B cell (primary cell): ENCODE data around the gene RORC. TPM values are rescaled to one million over a fixed set of nuclear protein-coding genes. Genes with fewer than 3 reads are reported as not detected.

Experiments
- ATAC-seq: fragments of 200-7000 bp; cut with Tn5 transposase; one replicate; pipeline ENCODE4 v1.10.0; 2021; ENCODE audit warnings: low read depth, mild to moderate bottlenecking, moderate number of reproducible peaks, moderate library complexity
- CTCF ChIA-PET: fragments of 350-600 bp; sonication (Branson Sonifier 250); formaldehyde crosslinking; loops from one replicate; lab custom pipeline; 2021; ENCODE audit warnings: antibody characterized with exemption, inconsistent platforms; lab: Charles Lee
- POLR2A ChIA-PET: fragments of 350-600 bp; sonication (Branson Sonifier 250); formaldehyde crosslinking; loops from one replicate; lab custom pipeline; 2021; ENCODE audit warnings: antibody characterized with exemption; lab: Charles Lee
- DNase-seq: peaks from one replicate; pipeline ENCODE4 v3.0.0; 2013
- H2AFZ ChIP-seq: 2 replicates; pipeline ENCODE4 v1.6.1; 2012; ENCODE audit warnings: mild to moderate bottlenecking, low read depth, low read length; ENCODE audit not compliant: insufficient read depth, poor library complexity, severe bottlenecking
- H3K27ac ChIP-seq, 2 donors: 1 replicate in 1 of 2; 2 replicates in 1 of 2; pipeline ENCODE4 v1.5.1; 2012 to 2013; ENCODE audit warnings: low read length in 2 of 2, mild to moderate bottlenecking in 2 of 2, moderate library complexity in 1 of 2
- H3K27me3 ChIP-seq, 4 experiments: fragments of 200-600 bp in 1 of 4; sonication (generic) in 1 of 4; replicated peaks in 1 of 4; 1 replicate in 2 of 4; 2 replicates in 2 of 4; pipeline versions ENCODE4 v1.6.1 to v1.7.0; 2013 to 2016; ENCODE audit warnings: low read length in 3 of 4, mild to moderate bottlenecking in 2 of 4, mixed read lengths in 1 of 4, moderate library complexity in 1 of 4; ENCODE audit not compliant: insufficient read depth in 4 of 4, control insufficient read depth in 3 of 4; ENCODE audit errors: control extremely low read depth in 1 of 4
- H3K36me3 ChIP-seq, 2 experiments: replicated peaks in 1 of 2; 1 replicate in 1 of 2; 2 replicates in 1 of 2; pipeline versions ENCODE4 v1.6.1 to v1.7.1; 2013; ENCODE audit warnings: low read length in 1 of 2; ENCODE audit not compliant: insufficient read depth in 2 of 2, control insufficient read depth in 1 of 2; ENCODE audit errors: control extremely low read depth in 1 of 2, extremely low read depth in 1 of 2
- H3K4me1 ChIP-seq, 2 donors: fragments of 200-600 bp in 1 of 2; sonication (generic) in 1 of 2; 1 replicate in 1 of 2; 2 replicates in 1 of 2; pipeline versions ENCODE4 v1.5.1 to v1.6.1; 2013 to 2017; ENCODE audit warnings: low read length in 2 of 2; ENCODE audit not compliant: control insufficient read depth in 2 of 2, insufficient read depth in 2 of 2
- H3K4me2 ChIP-seq: replicated peaks from 2 replicates; pipeline ENCODE3; 2012; ENCODE audit warnings: mild to moderate bottlenecking, low read depth, low read length; ENCODE audit not compliant: poor library complexity, severe bottlenecking
- H3K4me3 ChIP-seq, 5 experiments: fragments of 200-600 bp in 1 of 5; sonication (generic) in 1 of 5; 1 replicate in 3 of 5; 2 replicates in 2 of 5; pipeline versions ENCODE4 v1.5.1 to v1.7.0; 2011 to 2016; ENCODE audit warnings: low read length in 4 of 5, mild to moderate bottlenecking in 4 of 5, low read depth in 2 of 5, control low read depth in 1 of 5, moderate library complexity in 1 of 5; ENCODE audit not compliant: insufficient read depth in 1 of 5; ENCODE audit errors: control extremely low read depth in 1 of 5, extremely low read depth in 1 of 5
- H3K79me2 ChIP-seq: fragments of 200-600 bp; sonication (generic); one replicate; pipeline ENCODE4 v1.6.0; 2016; ENCODE audit warnings: low read length; ENCODE audit not compliant: control insufficient read depth, insufficient read depth
- H3K9ac ChIP-seq: fragments of 200-600 bp; sonication (generic); 2 replicates; pipeline ENCODE4 v1.6.1; 2017; ENCODE audit warnings: mild to moderate bottlenecking, low read length, moderate library complexity
- H3K9me3 ChIP-seq, 3 donors: one replicate each; pipeline versions ENCODE4 v1.6.1 to v1.7.1; 2013; ENCODE audit warnings: low read length in 2 of 3; ENCODE audit not compliant: control insufficient read depth in 2 of 3, insufficient read depth in 1 of 3; ENCODE audit errors: control extremely low read depth in 1 of 3
- H4K20me1 ChIP-seq: 2 replicates; pipeline ENCODE4 v1.6.0; 2012; ENCODE audit warnings: mild to moderate bottlenecking, low read length; ENCODE audit not compliant: insufficient read depth, control insufficient read depth, poor library complexity, severe bottlenecking
- H3K27ac Mint-ChIP-seq: one replicate; pipeline ENCODE4 v1.8.0; 2021; ENCODE audit warnings: mixed read lengths
- H3K27me3 Mint-ChIP-seq: one replicate; pipeline ENCODE4 v1.8.0; 2021; ENCODE audit warnings: mixed read lengths
- H3K4me1 Mint-ChIP-seq: one replicate; pipeline ENCODE4 v1.8.0; 2021; ENCODE audit warnings: mixed read lengths
- H3K4me3 Mint-ChIP-seq: one replicate; pipeline ENCODE4 v1.8.0; 2021; ENCODE audit warnings: mixed read lengths
- H3K9me3 Mint-ChIP-seq: one replicate; pipeline ENCODE4 v1.8.0; 2022; ENCODE audit warnings: mixed read lengths; ENCODE audit not compliant: insufficient read depth
- EZH2 ChIP-seq: IDR thresholded peaks from 2 replicates; pipeline ENCODE4 v1.6.1; 2012; ENCODE audit warnings: borderline replicate concordance, low read depth, mild to moderate bottlenecking, moderate library complexity, low read length; ENCODE audit not compliant: insufficient read depth, poor library complexity, severe bottlenecking
- WGBS: methylation state at CpG from one replicate; pipeline ENCODE4 v1.1.5; 2013; ENCODE audit warnings: missing lambda C conversion rate; ENCODE audit not compliant: insufficient coverage; 5-methylcytosine and 5-hydroxymethylcytosine counted together
- intact Hi-C: fragments of 100-400 bp; cut with micrococcal nuclease; formaldehyde crosslinking; loops from one replicate; pipeline ENCODE4 v1.10.0; 2022
- polyA plus RNA-seq: library from polyadenylated mRNA; depleted of rRNA; stranded (reverse); fragments of >200 nt; gene quantifications from 2 replicates; pipeline ENCODE4 v1.2.3, GENCODE V29; 2012
- total RNA-seq, 2 donors: library from RNA; stranded (reverse); fragments of 120-200 nt in 1 of 2; gene quantifications; 1 replicate in 1 of 2; 2 replicates in 1 of 2; pipeline versions ENCODE4 v1.2.3 to v1.2.4, GENCODE V29; 2013 to 2022
- TF ChIP-seq, protein P1 (sequence below): fragments of 200-600 bp; IDR thresholded peaks from one replicate; pipeline ENCODE4 v1.8.0; 2022; ENCODE audit warnings: antibody characterized with exemption, mild to moderate bottlenecking

RORC gene
- total and polyA plus RNA-seq, 2 donors (not counting 1 experiment from before 2014, with no cell fraction given): 0.15 TPM; not detected in 1

DNA sequence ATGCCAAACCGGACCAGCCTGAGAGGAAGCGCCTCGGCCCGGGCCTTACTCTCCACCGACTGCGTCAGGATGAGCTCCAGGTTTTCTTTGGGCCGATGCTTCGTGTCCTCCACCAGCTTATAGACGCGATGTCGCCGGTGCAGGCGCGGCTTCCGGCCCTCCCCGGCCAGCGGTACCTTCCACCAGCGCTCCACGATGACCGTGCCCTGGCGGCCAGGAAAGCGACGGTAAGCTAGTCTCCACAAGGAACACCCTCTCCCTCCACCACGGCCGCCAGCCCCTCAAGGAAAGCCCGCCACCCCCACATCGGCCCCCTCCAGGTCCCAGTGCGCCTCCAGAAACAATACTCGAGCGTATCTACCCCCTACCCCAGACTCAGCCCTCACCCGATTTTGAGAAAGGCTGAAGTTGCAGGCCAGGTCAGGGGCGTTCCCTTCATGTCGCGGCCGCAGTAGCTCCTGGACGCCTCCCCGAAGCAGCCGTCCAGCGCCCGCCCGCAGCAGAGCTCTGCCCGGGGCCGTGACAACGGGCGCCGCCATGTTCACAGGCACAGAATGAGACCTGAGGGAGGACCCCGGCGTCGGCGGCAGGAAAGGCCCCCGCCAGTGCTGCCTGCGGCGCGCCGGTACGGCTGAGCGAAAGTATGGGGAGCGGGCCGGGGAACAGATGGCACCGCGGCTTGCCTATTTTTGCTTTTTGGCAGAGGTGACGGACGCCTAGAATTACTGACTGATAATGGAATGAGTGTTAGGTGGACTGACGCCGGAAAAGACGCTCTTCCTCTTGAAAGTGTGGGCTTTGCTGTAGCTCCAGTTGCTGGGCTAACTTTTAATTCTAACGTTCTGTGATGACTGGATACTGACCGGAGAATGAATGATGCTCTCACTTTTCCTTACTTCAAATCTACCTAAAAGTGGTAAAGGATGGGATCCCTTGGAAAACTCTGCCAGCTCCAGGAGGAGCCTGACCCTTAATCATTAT is 68.4 kb downstream of the RORC start, which contains the start of gene MRPL9:
Gene MRPL9 (minus strand): TSS at position 556 of the 981 bp plus-strand sequence. CDS start 17 bp downstream, at position 539.
- Histone ChIP-seq H3K9ac (peak within 1 kb of the TSS; percentile 84), H3K36me3 (peaks cover 0 to 29% of the 10 kb centered on the region in 2 experiments), H4K20me1 (no peaks in the 10 kb centered on the region), H3K9me3 (no peaks in the 10 kb centered on the region), H3K4me2 (peak within 1 kb of the TSS; percentile 81), H3K27ac (peak within 1 kb of the TSS; percentile 74 to 93), H3K79me2 (no peaks in the 10 kb centered on the region), H3K4me1 (peaks cover 14 to 15% of the 10 kb centered on the region in 2 donors), H3K27me3 (no peaks in the 10 kb centered on the region), H3K4me3 (peak within 1 kb of the TSS; percentile 60 to 85 (median 81)), H2AFZ (peak within 1 kb of the TSS; percentile 87)
- under 1% methylated on average over 66 of the region's 68 CpGs for WGBS
- Mint-ChIP-seq H3K27me3 (no peaks in the 10 kb centered on the region), H3K4me3 (peak within 1 kb of the TSS; percentile 88), H3K4me1 (peaks cover 21% of the 10 kb centered on the region), H3K9me3 (no peaks in the 10 kb centered on the region), H3K27ac (peak within 1 kb of the TSS; percentile 87)
- TF ChIP-seq, protein P1, sequence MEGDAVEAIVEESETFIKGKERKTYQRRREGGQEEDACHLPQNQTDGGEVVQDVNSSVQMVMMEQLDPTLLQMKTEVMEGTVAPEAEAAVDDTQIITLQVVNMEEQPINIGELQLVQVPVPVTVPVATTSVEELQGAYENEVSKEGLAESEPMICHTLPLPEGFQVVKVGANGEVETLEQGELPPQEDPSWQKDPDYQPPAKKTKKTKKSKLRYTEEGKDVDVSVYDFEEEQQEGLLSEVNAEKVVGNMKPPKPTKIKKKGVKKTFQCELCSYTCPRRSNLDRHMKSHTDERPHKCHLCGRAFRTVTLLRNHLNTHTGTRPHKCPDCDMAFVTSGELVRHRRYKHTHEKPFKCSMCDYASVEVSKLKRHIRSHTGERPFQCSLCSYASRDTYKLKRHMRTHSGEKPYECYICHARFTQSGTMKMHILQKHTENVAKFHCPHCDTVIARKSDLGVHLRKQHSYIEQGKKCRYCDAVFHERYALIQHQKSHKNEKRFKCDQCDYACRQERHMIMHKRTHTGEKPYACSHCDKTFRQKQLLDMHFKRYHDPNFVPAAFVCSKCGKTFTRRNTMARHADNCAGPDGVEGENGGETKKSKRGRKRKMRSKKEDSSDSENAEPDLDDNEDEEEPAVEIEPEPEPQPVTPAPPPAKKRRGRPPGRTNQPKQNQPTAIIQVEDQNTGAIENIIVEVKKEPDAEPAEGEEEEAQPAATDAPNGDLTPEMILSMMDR: no peak
- TF ChIP-seq EZH2: no peak
- ATAC-seq: peak; percentile 99
- intact Hi-C loops: loop anchor here (1.0 to 2.0 kb wide), 2 partner anchors 27 to 42 kb away; partner anchors contain the start of genes RIIAD1 and TDRKH
- ChIA-PET CTCF (interaction anchor here (0.6 to 2.3 kb wide), 8 partner anchors 25 to 238 kb away, joined by 3 to 11 read pairs (median 3); partner anchors contain the start of gene TDRKH), POLR2A (interaction anchor here (0.6 to 2.0 kb wide), 6 partner anchors 27 to 1871 kb away, joined by 3 to 13 read pairs (median 4); partner anchors contain the start of genes SNX27, TDRKH and THEM4)
- DNase-seq: peak; percentile 87
